Adrenal gland (tissue), 12 donors: ENCODE measurements around the gene DNAJC6. TPM values are rescaled to one million over a fixed set of nuclear protein-coding genes. Genes with fewer than 3 reads are reported as not detected.

Source experiments
- DNase-seq, 7 donors: peaks; one replicate each; pipeline ENCODE4 v3.0.0-alpha.2; 2019 to 2020
- H3K27ac ChIP-seq, 5 donors: fragments of 200-600 bp; sonication (generic) in 4 of 5; 1 replicate in 3 of 5; 2 replicates in 2 of 5; pipeline versions ENCODE4 v1.5.1 to v1.8.0; 2016 to 2020; ENCODE audit warnings: mild to moderate bottlenecking in 1 of 5
- H3K27me3 ChIP-seq: fragments of 200-600 bp; 2 replicates; pipeline ENCODE4 v1.8.0; 2021
- H3K36me3 ChIP-seq, 2 donors: fragments of 200-600 bp; replicated peaks in 1 of 2; 1 replicate in 1 of 2; 2 replicates in 1 of 2; pipeline versions ENCODE4 v1.5.1 to v1.8.0; 2018 to 2022
- H3K4me1 ChIP-seq, 2 donors: fragments of 200-600 bp; replicated peaks in 1 of 2; 1 replicate in 1 of 2; 2 replicates in 1 of 2; pipeline versions ENCODE4 v1.5.1 to v1.8.0; 2018 to 2021
- H3K4me3 ChIP-seq, 4 donors: fragments of 200-600 bp; sonication (generic) in 3 of 4; one replicate each; pipeline ENCODE4 v1.5.1; 2016 to 2018
- H3K9me3 ChIP-seq, 3 donors: fragments of 200-600 bp; sonication (generic) in 1 of 3; replicated peaks in 1 of 3; 1 replicate in 2 of 3; 2 replicates in 1 of 3; pipeline versions ENCODE4 v1.5.1 to v1.8.0; 2016 to 2021
- CTCF ChIP-seq, 6 experiments: fragments of 450-650 bp in 4 of 6; fragments of 200-600 bp in 2 of 6; sonication (generic) in 1 of 6; IDR thresholded peaks; 1 replicate in 5 of 6; 2 replicates in 1 of 6; pipeline versions ENCODE4 v1.5.1 to v1.8.0; 2016 to 2021; ENCODE audit warnings: antibody characterized with exemption in 6 of 6, mild to moderate bottlenecking in 2 of 6, moderate library complexity in 1 of 6
- POLR2A ChIP-seq, 2 donors: fragments of 450-650 bp; IDR thresholded peaks; one replicate each; pipeline ENCODE4 v1.6.1; 2017; ENCODE audit warnings: antibody characterized with exemption in 2 of 2, mild to moderate bottlenecking in 2 of 2, moderate library complexity in 1 of 2
- WGBS, 4 donors: extraction: QIAGEN DNeasy Blood & Tissue Kit in 2 of 4; methylation state at CpG; one replicate each; pipeline versions ENCODE4 v1.1.5 to v1.1.7; 2013 to 2017; 5-methylcytosine and 5-hydroxymethylcytosine counted together
- intact Hi-C, 2 donors: fragments of 100-400 bp; cut with DNase I; formaldehyde crosslinking; loops; one replicate each; pipeline versions ENCODE4 v1.14.1 to v1.15.0; 2022 to 2023
- polyA plus RNA-seq, 3 donors: library from polyadenylated mRNA; stranded (reverse); fragments of 200-250 nt in 2 of 3; fragments of 350-450 nt in 1 of 3; fragmentation: Illumina TruSeq in 1 of 3; extraction: RNeasy Lipid Tissue Mini Kit (QIAGEN cat#74804) in 1 of 3; gene quantifications; one replicate each; pipeline ENCODE4 v1.2.3, GENCODE V29; 2013 to 2014
- total RNA-seq, 9 donors: library from RNA; depleted of rRNA in 4 of 9; stranded (reverse); fragments of >200 nt in 4 of 9; fragments of 120-200 nt in 1 of 9; fragmentation: NEBNext Ultra II Directional in 1 of 9; extraction: Animal tissue kit (Norgen Biotek cat#: 25700) in 1 of 9; gene quantifications; one replicate each; pipeline versions ENCODE4 v1.1.0 to v1.2.4, GENCODE V29; 2013 to 2023
- donor health status: healthy with polysubstance abuse.
- donor health status: Bipolar disorder and iron deficiency.
- donor health status: DM: yes; HTN: yes; CAD: no.
- donor health status: DM: no; HTN: no; CAD: no.
- donor health status: DM: no; HTN: no; CAD: no.
- donor health status: DM: yes; HTN: yes; CAD: no.

DNAJC6 gene
- total and polyA plus RNA-seq, 12 donors: 1.5 to 39.8 (median 13.2) TPM

GRCh38 chr1:65440322-65440900 is 131.1 kb downstream of the DNAJC6 start:
- Histone ChIP-seq H3K9me3 (no peaks in the 10 kb centered on the region), H3K4me3 (no peak overlapping the region), H3K36me3 (no peaks in the 10 kb centered on the region), H3K27ac (no peak overlapping the region), H3K4me1 (peaks cover 0 to 9% of the 10 kb centered on the region in 2 donors), H3K27me3 (no peaks in the 10 kb centered on the region)
- intact Hi-C loops: no loop called here
- 85 to 89% (median 88%) methylated on average over 12 of the region's 12 CpGs for WGBS, 4 donors
- TF ChIP-seq POLR2A (IDR thresholded peaks at IDR 0.05) (no peak), CTCF (IDR thresholded peaks at IDR 0.05) (no peak)
- no peak for DNase-seq

- no peak overlapping the region for H3K4me3 ChIP-seq
- WGBS, 4 donors: 18 to 32% (median 21%) methylated on average over 1 of the region's 1 CpG
- intact Hi-C loops: no loop called here
- H3K9me3 ChIP-seq: no peaks in the 10 kb centered on the region
- H3K36me3 ChIP-seq: no peaks in the 10 kb centered on the region
- TF ChIP-seq CTCF (IDR thresholded peaks at IDR 0.05) (no peak), POLR2A (IDR thresholded peaks at IDR 0.05) (no peak)
- no peak overlapping the region for H3K27ac ChIP-seq
- H3K4me1 ChIP-seq: peaks cover 0 to 9% of the 10 kb centered on the region in 2 donors
- no peaks in the 10 kb centered on the region for H3K27me3 ChIP-seq
- DNase-seq: no peak
Measured at GRCh38 chr1:65440915-65441314, 131.6 kb downstream of the DNAJC6 start.

- no peak for DNase-seq
- 68 to 79% (median 72%) methylated on average over 3 of the region's 3 CpGs for WGBS, 4 donors
- Histone ChIP-seq H3K4me3 (no peak overlapping the region), H3K9me3 (no peaks in the 10 kb centered on the region), H3K36me3 (no peaks in the 10 kb centered on the region), H3K27me3 (no peaks in the 10 kb centered on the region), H3K4me1 (peaks cover 0 to 9% of the 10 kb centered on the region in 2 donors), H3K27ac (no peak overlapping the region)
- intact Hi-C loops: no loop called here
- TF ChIP-seq POLR2A (IDR thresholded peaks at IDR 0.05) (no peak), CTCF (IDR thresholded peaks at IDR 0.05) (no peak)
Measured at GRCh38 chr1:65441464-65441863, 132.1 kb downstream of the DNAJC6 start.

- no peak overlapping the region for H3K27ac ChIP-seq
- WGBS, 4 donors: 90 to 98% (median 94%) methylated on average over 1 of the region's 1 CpG
- no peak for DNase-seq
- H3K36me3 ChIP-seq: no peaks in the 10 kb centered on the region
- intact Hi-C loops: no loop called here
- no peaks in the 10 kb centered on the region for H3K9me3 ChIP-seq
- H3K27me3 ChIP-seq: no peaks in the 10 kb centered on the region
- no peak overlapping the region for H3K4me3 ChIP-seq
- H3K4me1 ChIP-seq: peaks cover 0 to 9% of the 10 kb centered on the region in 2 donors
- TF ChIP-seq POLR2A (IDR thresholded peaks at IDR 0.05): no peak
- TF ChIP-seq CTCF (IDR thresholded peaks at IDR 0.05): no peak
Measured at GRCh38 chr1:65442442-65442841, 133.1 kb downstream of the DNAJC6 start.
